Ovary (tissue), 3 donors: ENCODE data around the gene AMMECR1L.

Source experiments
- CTCF ChIP-seq, 3 donors: fragments of 450-650 bp in 2 of 3; fragments of 200-600 bp in 1 of 3; IDR thresholded peaks; one replicate each; pipeline versions ENCODE4 v1.5.1 to v1.8.0; 2016 to 2022; ENCODE audit warnings: antibody characterized with exemption in 3 of 3, mild to moderate bottlenecking in 1 of 3
- EP300 ChIP-seq: sonication (generic); formaldehyde crosslinking; IDR thresholded peaks from one replicate; pipeline ENCODE4 v1.6.1; 2017; ENCODE audit warnings: antibody characterized with exemption
- POLR2A ChIP-seq: fragments of 450-650 bp; IDR thresholded peaks from one replicate; pipeline ENCODE4 v1.6.1; 2017; ENCODE audit warnings: antibody characterized with exemption, mild to moderate bottlenecking, moderate library complexity
- donor health status: DM: no; HTN: no; CAD: no.

DNA sequence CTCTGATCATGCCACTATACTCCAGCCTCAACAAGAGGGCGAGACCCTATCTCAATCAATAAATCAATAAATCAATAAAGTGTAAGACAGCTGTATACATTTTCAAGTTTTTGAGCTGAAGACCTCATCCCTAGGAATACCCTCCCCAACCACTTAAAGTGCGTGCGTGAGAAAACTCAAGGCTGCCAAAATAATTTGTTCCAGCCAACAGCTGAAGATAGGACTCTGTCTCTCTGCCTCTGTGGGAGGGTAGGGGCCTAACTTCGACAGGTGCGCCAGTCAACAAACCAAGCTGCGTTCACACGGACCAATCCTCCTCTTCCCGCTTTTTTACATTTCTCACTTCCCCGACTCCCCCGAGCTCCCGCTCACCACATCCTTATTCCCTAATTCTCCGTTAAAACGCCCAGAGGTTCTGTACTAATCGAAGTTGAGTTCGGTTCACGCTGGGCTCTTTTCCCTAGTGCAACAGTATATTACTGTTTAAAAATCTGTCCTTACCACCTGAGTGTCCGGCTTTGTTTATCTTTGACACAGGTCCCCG lies 28.4 kb downstream of the AMMECR1L start:
- TF ChIP-seq CTCF (IDR thresholded peaks at IDR 0.05) (no peak), POLR2A (no peak), EP300 (no peak)
